SK-N-SH (cell line): ENCODE measurements around the gene DCLK3. TPM values are rescaled to one million over a fixed set of nuclear protein-coding genes. Genes with fewer than 3 reads are reported as not detected.

Source experiments
- CTCF ChIA-PET: fragments of 300-600, 350-600 bp; formaldehyde crosslinking; extraction: SDS; loops from one replicate; lab custom pipeline; 2021; lab: Yijun Ruan, JAX
- POLR2A ChIA-PET: fragments of 350-600 bp; sonication (Branson Sonifier 250); formaldehyde crosslinking; extraction: SDS; loops from one replicate; lab custom pipeline; 2020; ENCODE audit warnings: antibody characterized with exemption, inconsistent platforms; lab: Yijun Ruan, JAX
- DNase-seq: peaks from one replicate; pipeline ENCODE4 v3.0.0; 2012
- H2AFZ ChIP-seq: fragments of 200-600 bp; sonication (generic); 2 replicates; pipeline ENCODE4 v1.8.1; 2016; ENCODE audit warnings: antibody characterized with exemption, mild to moderate bottlenecking, low read depth
- H3F3A ChIP-seq: fragments of 200-600 bp; sonication (generic); replicated peaks from 2 replicates; pipeline ENCODE3; 2016; ENCODE audit warnings: antibody characterized with exemption, mild to moderate bottlenecking; ENCODE audit not compliant: insufficient read depth
- H3K27ac ChIP-seq, 2 experiments: fragments of 200-500 bp in 1 of 2; fragments of 200-600 bp in 1 of 2; sonication (Bioruptor generic) in 1 of 2; sonication (generic), shearing (Covaris generic) in 1 of 2; 2 replicates each; pipeline versions ENCODE4 v1.5.1 to v1.6.1; 2014 to 2016; ENCODE audit warnings: low read depth in 2 of 2, inconsistent platforms in 1 of 2, low read length in 1 of 2, mild to moderate bottlenecking in 1 of 2, mixed read lengths in 1 of 2
- H3K27me3 ChIP-seq: fragments of 200-600 bp; sonication (generic), shearing (Covaris generic); 2 replicates; pipeline ENCODE4 v1.6.1; 2016; ENCODE audit warnings: mixed run types; ENCODE audit not compliant: insufficient read depth
- H3K36me3 ChIP-seq, 2 experiments: fragments of 200-500 bp in 1 of 2; fragments of 200-600 bp in 1 of 2; sonication (Bioruptor generic) in 1 of 2; sonication (generic) in 1 of 2; replicated peaks in 1 of 2; 2 replicates each; pipeline versions ENCODE3 to v1.5.1; 2014 to 2016; ENCODE audit warnings: low read length in 1 of 2, mild to moderate bottlenecking in 1 of 2; ENCODE audit not compliant: insufficient read depth in 2 of 2, control insufficient read depth in 1 of 2
- H3K4me1 ChIP-seq, 2 experiments: fragments of 200-500 bp in 1 of 2; fragments of 200-600 bp in 1 of 2; sonication (Bioruptor generic) in 1 of 2; sonication (generic), shearing (Covaris generic) in 1 of 2; 2 replicates each; pipeline versions ENCODE4 v1.5.1 to v1.6.1; 2014 to 2016; ENCODE audit warnings: low read depth in 1 of 2, low read length in 1 of 2, mixed run types in 1 of 2; ENCODE audit not compliant: insufficient read depth in 2 of 2, control insufficient read depth in 1 of 2
- H3K4me2 ChIP-seq: fragments of 200-600 bp; sonication (generic), shearing (Covaris generic); 2 replicates; pipeline ENCODE4 v1.6.1; 2017; ENCODE audit warnings: mixed run types
- H3K4me3 ChIP-seq, 2 experiments: fragments of 200-500 bp in 1 of 2; fragments of 200-600 bp in 1 of 2; sonication (Bioruptor generic) in 1 of 2; sonication (generic), shearing (Covaris generic) in 1 of 2; 2 replicates each; pipeline versions ENCODE4 v1.5.1 to v1.8.1; 2014 to 2016; ENCODE audit warnings: low read depth in 2 of 2, inconsistent platforms in 1 of 2, low read length in 1 of 2, mild to moderate bottlenecking in 1 of 2, mixed read lengths in 1 of 2, moderate library complexity in 1 of 2
- H3K79me2 ChIP-seq: fragments of 200-600 bp; sonication (generic); 2 replicates; pipeline ENCODE4 v1.8.1; 2017; ENCODE audit warnings: mild to moderate bottlenecking; ENCODE audit not compliant: insufficient read depth
- H3K9ac ChIP-seq: fragments of 200-600 bp; sonication (generic); 2 replicates; pipeline ENCODE4 v1.6.1; 2017; ENCODE audit warnings: mixed run types
- H3K9me2 ChIP-seq: fragments of 200-600 bp; sonication (generic); 2 replicates; pipeline ENCODE4 v1.6.1; 2017; ENCODE audit warnings: mixed run types
- H3K9me3 ChIP-seq: fragments of 200-600 bp; sonication (generic); 2 replicates; pipeline ENCODE4 v1.6.1; 2017; ENCODE audit warnings: mixed run types, mild to moderate bottlenecking, moderate library complexity
- H4K20me1 ChIP-seq: fragments of 200-600 bp; sonication (generic); 2 replicates; pipeline ENCODE4 v1.6.1; 2017; ENCODE audit warnings: mild to moderate bottlenecking, mixed run types; ENCODE audit not compliant: insufficient read depth
- CHD2 ChIP-seq: fragments of 150-350 bp; IDR thresholded peaks from 2 replicates; pipeline ENCODE4 v1.6.1; 2018; ENCODE audit warnings: low read length; ENCODE audit not compliant: partially characterized antibody
- CTCF ChIP-seq: fragments of 200-600 bp; sonication (generic); IDR thresholded peaks from 2 replicates; pipeline ENCODE4 v1.6.1; 2017; ENCODE audit warnings: antibody characterized with exemption, mild to moderate bottlenecking, moderate library complexity
- EZH2phosphoT487 ChIP-seq: fragments of 200-600 bp; sonication (generic); IDR thresholded peaks from 2 replicates; pipeline ENCODE4 v1.6.1; 2017; ENCODE audit warnings: low read depth, mixed run types, mild to moderate bottlenecking, antibody characterized with exemption, moderate library complexity, borderline replicate concordance
- FOSL2 ChIP-seq: IDR thresholded peaks from 2 replicates; pipeline ENCODE4 v1.4.0; 2012; ENCODE audit warnings: low read depth, mild to moderate bottlenecking, moderate library complexity, borderline replicate concordance
- FOXM1 ChIP-seq: IDR thresholded peaks from 2 replicates; pipeline ENCODE4 v1.4.0; 2012; ENCODE audit warnings: low read depth, mild to moderate bottlenecking
- GABPA ChIP-seq: IDR thresholded peaks from 2 replicates; pipeline ENCODE4 v1.4.0; 2012; ENCODE audit warnings: low read depth, mild to moderate bottlenecking
- IRF3 ChIP-seq: fragments of 150-350 bp; IDR thresholded peaks from 2 replicates; pipeline ENCODE4 v1.6.1; 2016; ENCODE audit warnings: mild to moderate bottlenecking, low read depth, low read length
- MAX ChIP-seq: IDR thresholded peaks from 2 replicates; pipeline ENCODE4 v1.4.0; 2012; ENCODE audit warnings: low read depth
- MXI1 ChIP-seq: IDR thresholded peaks from 2 replicates; pipeline ENCODE4 v1.6.1; 2012; ENCODE audit warnings: mild to moderate bottlenecking, low read depth, low read length, improper control_type of control experiment
- POLR2AphosphoS5 ChIP-seq: IDR thresholded peaks from 2 replicates; pipeline ENCODE4 v1.6.1; 2012; ENCODE audit warnings: low read depth, low read length
- RAD21 ChIP-seq: IDR thresholded peaks from 2 replicates; pipeline ENCODE4 v1.6.1; 2012; ENCODE audit warnings: mild to moderate bottlenecking, low read length
- REST ChIP-seq: IDR thresholded peaks from 2 replicates; pipeline ENCODE4 v1.6.1; 2012; ENCODE audit warnings: mild to moderate bottlenecking, low read depth, low read length, moderate library complexity
- RXRA ChIP-seq: IDR thresholded peaks from 2 replicates; pipeline ENCODE4 v1.4.0; 2012; ENCODE audit warnings: low read depth, mild to moderate bottlenecking, borderline replicate concordance
- SIN3A ChIP-seq: IDR thresholded peaks from 2 replicates; pipeline ENCODE4 v1.6.1; 2012; ENCODE audit warnings: low read depth, mild to moderate bottlenecking, low read length, moderate library complexity, borderline replicate concordance
- SMC3 ChIP-seq: IDR thresholded peaks from 2 replicates; pipeline ENCODE4 v1.6.1; 2012; ENCODE audit warnings: low read depth, low read length, improper control_type of control experiment
- TCF12 ChIP-seq: IDR thresholded peaks from 2 replicates; pipeline ENCODE4 v1.4.0; 2012
- TEAD4 ChIP-seq: IDR thresholded peaks from 2 replicates; pipeline ENCODE4 v1.4.0; 2012; ENCODE audit warnings: mild to moderate bottlenecking, borderline replicate concordance; ENCODE audit not compliant: insufficient read depth
- WGBS: methylation state at CpG from one replicate; pipeline ENCODE4 v1.1.6; 2017; ENCODE audit warnings: low lambda C conversion rate; 5-methylcytosine and 5-hydroxymethylcytosine counted together
- polyA plus RNA-seq, 3 experiments: library from polyadenylated mRNA; depleted of rRNA; stranded (reverse); fragments of >200 nt; gene quantifications; 2 replicates each; pipeline ENCODE4 v1.2.3, GENCODE V29; 2012

The DCLK3 gene
- polyA plus RNA-seq, 1 of the 3 experiments (the other 2 are of a cell fraction) = not detected

GRCh38 chr3:36804295-36805055 is 40.1 kb upstream of the DCLK3 start (continued):
- TF ChIP-seq REST (no peak), FOXM1 (no peak), MAX (no peak), GABPA (no peak)

GRCh38 chr3:36803091-36803791 is 38.9 kb upstream of the DCLK3 start:
- no peak overlapping the region for H2AFZ ChIP-seq
- no peak overlapping the region for H3K27ac ChIP-seq
- no peaks in the 10 kb centered on the region for H3K79me2 ChIP-seq
- no peaks in the 10 kb centered on the region for H3K4me1 ChIP-seq
- no peak overlapping the region for H3K4me3 ChIP-seq
- no peaks in the 10 kb centered on the region for H4K20me1 ChIP-seq
- H3K9ac ChIP-seq = no peak overlapping the region
- CTCF ChIA-PET = interaction anchor here (1.1 kb wide), 1 partner anchor 30 kb away, joined by 3 read pairs; no protein-coding TSS in a partner anchor
- no peaks in the 10 kb centered on the region for H3K9me3 ChIP-seq
- no peak for DNase-seq
- H3K9me2 ChIP-seq = no peaks in the 10 kb centered on the region
- H3K4me2 ChIP-seq = no peak overlapping the region
- POLR2A ChIA-PET = no interaction called here
- no peaks in the 10 kb centered on the region for H3K27me3 ChIP-seq
- no peaks in the 10 kb centered on the region for H3F3A ChIP-seq
- no peaks in the 10 kb centered on the region for H3K36me3 ChIP-seq
- 86% methylated on average over 5 of the region's 5 CpGs for WGBS
- TF ChIP-seq REST (no peak), SMC3 (no peak), CTCF (no peak), CHD2 (no peak), TEAD4 (no peak), EZH2phosphoT487 (no peak), TCF12 (no peak), MAX (no peak), POLR2AphosphoS5 (no peak), IRF3 (no peak), MXI1 (no peak), SIN3A (no peak), GABPA (no peak), RAD21 (no peak), FOSL2 (no peak), RXRA (no peak)
